Cardiac muscle cell (in vitro differentiated cells and primary cell): ENCODE data around the gene CDH11. TPM values are rescaled to one million over a fixed set of nuclear protein-coding genes. Genes with fewer than 3 reads are reported as not detected.

Experiments used
- DNase-seq, 2 donors: peaks; one replicate each; pipeline versions ENCODE4 v3.0.0 to v3.0.0-alpha.2; 2010 to 2017; ENCODE audit warnings: low read depth in 1 of 2, low spot score in 1 of 2
- H3K27ac ChIP-seq: fragments of 200-600 bp; sonication (generic); 2 replicates; pipeline ENCODE4 v1.5.1; 2016
- H3K27me3 ChIP-seq: fragments of 200-600 bp; sonication (generic); 2 replicates; pipeline ENCODE4 v1.6.0; 2016; ENCODE audit warnings: control low read depth
- H3K36me3 ChIP-seq: fragments of 200-600 bp; sonication (generic); 2 replicates; pipeline ENCODE4 v1.5.1; 2016; ENCODE audit warnings: control low read depth
- H3K4me1 ChIP-seq: fragments of 200-600 bp; sonication (generic); 2 replicates; pipeline ENCODE4 v1.8.1; 2017; ENCODE audit warnings: low read depth, mild to moderate bottlenecking, mixed run types
- H3K4me3 ChIP-seq: fragments of 200-600 bp; sonication (generic); 2 replicates; pipeline ENCODE4 v1.5.1; 2016; ENCODE audit warnings: mild to moderate bottlenecking
- H3K9me3 ChIP-seq: fragments of 200-600 bp; sonication (generic); 2 replicates; pipeline ENCODE4 v1.5.1; 2017; ENCODE audit warnings: low read depth, mild to moderate bottlenecking, control low read depth
- CTCF ChIP-seq: IDR thresholded peaks from 2 replicates; pipeline ENCODE4 v1.5.1; 2012; ENCODE audit warnings: low read depth, mild to moderate bottlenecking, low read length
- polyA plus RNA-seq: library from polyadenylated mRNA; unstranded; fragments of >200 nt; fragmentation: Nextera tagmentation; extraction: Ambion mirVana; gene quantifications from 2 replicates; pipeline ENCODE4 v1.2.1, GENCODE V29; 2016
- total RNA-seq: library from RNA; depleted of rRNA; stranded (reverse); fragments of >200 nt; gene quantifications from 2 replicates; pipeline ENCODE4 v1.2.3, GENCODE V29; 2016

The CDH11 gene
- total and polyA plus RNA-seq, 2 experiments from 2014 or later = 29.4 to 99.3 TPM

GRCh38 chr16:65119901-65120401 is 1.9 kb downstream of the CDH11 start:
- no peak overlapping the region for H3K27ac ChIP-seq
- H3K4me3 ChIP-seq = peak overlapping the region; percentile 56
- TF ChIP-seq CTCF = no peak
- DNase-seq = peak; percentile 19 to 83
- H3K27me3 ChIP-seq = peaks cover 16% of the 10 kb centered on the region
- H3K4me1 ChIP-seq = peaks cover 21% of the 10 kb centered on the region
- no peaks in the 10 kb centered on the region for H3K9me3 ChIP-seq
- H3K36me3 ChIP-seq = no peaks in the 10 kb centered on the region

GRCh38 chr16:65119435-65119834 is 2.4 kb downstream of the CDH11 start:
- DNase-seq = no peak
- Histone ChIP-seq H3K4me3 (peak overlapping the region; percentile 56), H3K9me3 (no peaks in the 10 kb centered on the region), H3K4me1 (peaks cover 27% of the 10 kb centered on the region), H3K27ac (no peak overlapping the region), H3K27me3 (peaks cover 11% of the 10 kb centered on the region), H3K36me3 (no peaks in the 10 kb centered on the region)
- no peak for TF ChIP-seq CTCF

- H3K36me3 ChIP-seq = no peaks in the 10 kb centered on the region
- TF ChIP-seq CTCF = no peak
- no peak overlapping the region for H3K4me3 ChIP-seq
- H3K4me1 ChIP-seq = peaks cover 28% of the 10 kb centered on the region
- peaks cover 5% of the 10 kb centered on the region for H3K27me3 ChIP-seq
- no peak for DNase-seq
- no peak overlapping the region for H3K27ac ChIP-seq
- no peaks in the 10 kb centered on the region for H3K9me3 ChIP-seq
These were observed 3.0 kb downstream of the CDH11 start for GRCh38 chr16:65118871-65119270.

GRCh38 chr16:65117811-65118448 is 3.9 kb downstream of the CDH11 start:
- Histone ChIP-seq H3K9me3 (no peaks in the 10 kb centered on the region), H3K27me3 (no peaks in the 10 kb centered on the region), H3K27ac (no peak overlapping the region), H3K4me1 (peaks cover 26% of the 10 kb centered on the region), H3K4me3 (no peak overlapping the region), H3K36me3 (no peaks in the 10 kb centered on the region)
- DNase-seq = peak; percentile 82 to 90
- TF ChIP-seq CTCF = peak; percentile 95

DNA sequence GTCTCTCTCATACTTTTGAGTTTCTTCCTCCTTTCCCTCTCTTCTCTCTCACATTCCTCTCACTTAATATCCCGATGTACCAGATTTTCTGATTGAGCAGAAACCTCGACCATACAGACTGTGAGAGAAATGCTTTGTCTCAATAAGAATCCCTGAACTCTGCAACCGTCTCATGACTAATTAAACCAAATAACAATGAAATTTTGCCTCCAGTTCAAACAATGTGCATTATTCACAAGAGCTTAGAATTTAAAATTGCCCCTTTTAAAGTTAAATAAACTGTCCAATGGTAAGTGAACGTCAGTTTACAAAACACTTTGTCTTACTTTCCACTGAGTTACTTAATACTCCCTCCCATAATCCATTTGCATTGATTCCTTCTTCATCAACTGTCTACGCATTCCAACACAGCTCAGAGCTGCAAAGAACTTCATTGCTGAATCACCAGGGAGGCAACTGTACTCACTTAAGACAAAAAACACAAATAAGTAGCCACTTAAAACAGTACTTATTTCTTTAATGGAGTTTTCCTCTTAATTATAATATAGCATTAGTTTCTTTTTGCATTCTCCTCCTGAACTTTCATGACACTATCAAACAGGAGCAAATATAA is 4.9 kb downstream of the CDH11 start:
- TF ChIP-seq CTCF = no peak
- no peak overlapping the region for H3K4me3 ChIP-seq
- DNase-seq = peak in 1 of 2 donors; percentile 36
- H3K9me3 ChIP-seq = no peaks in the 10 kb centered on the region
- H3K36me3 ChIP-seq = no peaks in the 10 kb centered on the region
- H3K27ac ChIP-seq = no peak overlapping the region
- H3K27me3 ChIP-seq = no peaks in the 10 kb centered on the region
- H3K4me1 ChIP-seq = peaks cover 26% of the 10 kb centered on the region
